GM12891 (cell line): ENCODE results near the gene ERVMER34-1. TPM values are rescaled to one million over a fixed set of nuclear protein-coding genes. Genes with fewer than 3 reads are reported as not detected.
A peak's percentile ranks its signal among the peaks of the same experiment; 100 is the strongest.

ENCODE experiments used
- DNase-seq: peaks from one replicate; pipeline ENCODE4 v3.0.0; 2011; ENCODE audit warnings: low spot score; ENCODE audit not compliant: insufficient read length
- FAIRE-seq: peaks from 2 replicates; lab custom pipeline; 2011; peaks lifted over from hg19 to GRCh38; lab: Jason Lieb, UNC
- PAX5 ChIP-seq: IDR thresholded peaks from 2 replicates; pipeline ENCODE4 v1.6.1; 2011; ENCODE audit warnings: low read length, moderate library complexity, mild to moderate bottlenecking; ENCODE audit not compliant: insufficient read depth, severe bottlenecking
- POLR2A ChIP-seq: IDR thresholded peaks from 2 replicates; pipeline ENCODE4 v1.6.1; 2011; ENCODE audit warnings: low read depth, low read length, control low read depth
- POLR2AphosphoS5 ChIP-seq: IDR thresholded peaks from 2 replicates; pipeline ENCODE4 v1.6.1; 2011; ENCODE audit warnings: low read depth, low read length, control low read depth
- POU2F2 ChIP-seq: IDR thresholded peaks from 2 replicates; pipeline ENCODE4 v1.6.1; 2011; ENCODE audit warnings: low read depth, mild to moderate bottlenecking, control low read depth, low read length, moderate library complexity
- SPI1 ChIP-seq: IDR thresholded peaks from 2 replicates; pipeline ENCODE4 v1.6.1; 2011; ENCODE audit warnings: low read depth, low read length, control low read depth
- TAF1 ChIP-seq: IDR thresholded peaks from 2 replicates; pipeline ENCODE4 v1.6.1; 2011; ENCODE audit warnings: low read depth, low read length, control low read depth
- polyA plus RNA-seq: library from polyadenylated mRNA; unstranded; fragments of >200 nt; gene quantifications from one replicate; pipeline ENCODE4 v1.2.1, GENCODE V29; 2012; ENCODE audit warnings: low read depth, missing spikeins, inconsistent platforms; ENCODE audit not compliant: missing spikeins

Gene ERVMER34-1, protein sequence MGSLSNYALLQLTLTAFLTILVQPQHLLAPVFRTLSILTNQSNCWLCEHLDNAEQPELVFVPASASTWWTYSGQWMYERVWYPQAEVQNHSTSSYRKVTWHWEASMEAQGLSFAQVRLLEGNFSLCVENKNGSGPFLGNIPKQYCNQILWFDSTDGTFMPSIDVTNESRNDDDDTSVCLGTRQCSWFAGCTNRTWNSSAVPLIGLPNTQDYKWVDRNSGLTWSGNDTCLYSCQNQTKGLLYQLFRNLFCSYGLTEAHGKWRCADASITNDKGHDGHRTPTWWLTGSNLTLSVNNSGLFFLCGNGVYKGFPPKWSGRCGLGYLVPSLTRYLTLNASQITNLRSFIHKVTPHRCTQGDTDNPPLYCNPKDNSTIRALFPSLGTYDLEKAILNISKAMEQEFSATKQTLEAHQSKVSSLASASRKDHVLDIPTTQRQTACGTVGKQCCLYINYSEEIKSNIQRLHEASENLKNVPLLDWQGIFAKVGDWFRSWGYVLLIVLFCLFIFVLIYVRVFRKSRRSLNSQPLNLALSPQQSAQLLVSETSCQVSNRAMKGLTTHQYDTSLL
- polyA plus RNA-seq: not detected

DNA sequence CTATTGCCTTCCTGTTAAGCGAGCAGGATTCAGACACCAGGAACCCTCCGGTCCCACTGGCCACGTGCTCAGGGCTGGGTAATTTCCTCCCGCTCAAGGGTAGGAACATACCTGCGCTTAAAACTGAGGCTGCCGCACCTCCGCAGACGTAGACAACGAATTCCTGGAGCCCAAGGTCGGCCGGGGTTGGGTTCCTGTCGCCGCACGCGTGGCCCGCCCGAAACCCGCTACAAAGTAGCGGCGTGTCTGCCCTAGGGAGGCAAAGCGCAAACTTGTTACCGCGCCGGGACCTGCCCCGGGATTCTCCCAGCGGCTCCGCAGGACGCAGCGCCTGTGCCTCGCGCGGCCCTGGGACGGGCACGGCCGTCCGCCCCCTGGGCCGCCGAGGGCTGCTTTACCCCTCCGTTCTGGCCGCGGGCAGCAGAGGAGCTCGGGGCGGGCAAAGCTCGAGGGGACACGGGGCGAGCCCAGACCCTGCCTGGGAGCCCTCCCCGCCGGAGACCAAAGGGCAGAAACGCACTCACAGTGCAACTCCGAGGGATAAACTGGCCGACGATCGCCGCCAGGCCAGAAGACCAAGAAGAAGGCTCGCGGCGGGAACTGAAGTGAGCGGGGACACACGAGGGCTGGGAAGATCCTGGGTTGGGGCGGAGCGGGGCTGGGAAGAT lies at the start of gene ERVMER34-1:
ERVMER34-1 (minus strand) TSS at position 607 of the 668 bp plus-strand sequence. CDS start 5,905 bp downstream, outside the sequence.
- DNase-seq (peak; percentile 17), FAIRE-seq (no peak)
- TF ChIP-seq PAX5: no peak

DNA sequence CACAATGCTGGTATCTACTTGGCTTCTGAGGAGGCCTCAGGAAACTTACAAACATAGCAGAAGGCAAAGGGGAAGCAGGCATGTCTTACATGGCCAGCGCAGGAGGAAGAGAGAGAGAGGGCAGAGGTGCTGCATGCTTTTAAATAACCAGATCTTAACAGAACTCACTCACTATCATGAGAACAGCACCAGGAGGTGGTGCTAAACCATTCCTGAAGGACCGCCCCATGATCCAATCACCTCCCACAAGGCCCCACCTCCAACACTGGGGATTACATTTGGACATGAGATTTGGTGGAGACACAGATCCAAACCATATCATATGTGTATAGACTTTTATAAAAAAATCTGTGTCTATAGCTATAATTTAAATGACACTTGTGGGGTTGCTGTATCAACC lies 48.6 kb upstream of the ERVMER34-1 start:
- DNase-seq: no peak
- FAIRE-seq: no peak
- no peak for TF ChIP-seq SPI1

- TF ChIP-seq PAX5 (no peak), POU2F2 (no peak), POLR2A (no peak), TAF1 (no peak), SPI1 (no peak), POLR2AphosphoS5 (no peak)
- no peak for DNase-seq
- no peak for FAIRE-seq
Measured at GRCh38 chr4:52795533-52795932, 44.3 kb upstream of the ERVMER34-1 start.

- TF ChIP-seq POLR2AphosphoS5: no peak
- TF ChIP-seq POU2F2: no peak
- no peak for TF ChIP-seq PAX5
- TF ChIP-seq SPI1: no peak
- TF ChIP-seq POLR2A: no peak
- TF ChIP-seq TAF1: no peak
- no peak for DNase-seq
- FAIRE-seq: no peak
Measured at GRCh38 chr4:52791936-52792335, 40.7 kb upstream of the ERVMER34-1 start.

DNA sequence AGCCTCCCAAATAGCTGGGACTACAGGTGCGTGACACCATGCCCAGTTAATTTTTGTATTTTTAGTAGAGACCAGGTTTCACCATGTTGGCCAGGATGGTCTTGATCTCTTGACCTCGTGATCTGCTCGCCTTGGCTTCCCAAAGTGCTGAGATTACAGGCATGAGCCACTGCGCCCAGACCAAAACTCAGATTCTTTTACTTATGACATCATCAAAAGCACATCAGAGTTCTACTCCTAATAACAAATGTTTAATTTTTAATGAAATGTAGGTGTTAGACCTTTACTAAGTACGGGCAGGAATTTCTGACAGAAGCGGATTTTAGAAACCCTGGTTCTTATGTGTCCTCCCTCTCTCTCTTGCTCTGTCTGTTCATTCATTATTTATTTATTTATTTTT lies 38.5 kb upstream of the ERVMER34-1 start:
- DNase-seq: no peak
- no peak for TF ChIP-seq SPI1
- TF ChIP-seq POU2F2: no peak
- no peak for TF ChIP-seq PAX5
- no peak for TF ChIP-seq POLR2AphosphoS5
- no peak for TF ChIP-seq TAF1
- no peak for TF ChIP-seq POLR2A
- no peak for FAIRE-seq

- TF ChIP-seq TAF1 (no peak), PAX5 (no peak), POU2F2 (no peak), POLR2AphosphoS5 (no peak), SPI1 (no peak), POLR2A (no peak)
- no peak for FAIRE-seq
- no peak for DNase-seq
Measured at GRCh38 chr4:52788806-52789205, 37.6 kb upstream of the ERVMER34-1 start.

DNA sequence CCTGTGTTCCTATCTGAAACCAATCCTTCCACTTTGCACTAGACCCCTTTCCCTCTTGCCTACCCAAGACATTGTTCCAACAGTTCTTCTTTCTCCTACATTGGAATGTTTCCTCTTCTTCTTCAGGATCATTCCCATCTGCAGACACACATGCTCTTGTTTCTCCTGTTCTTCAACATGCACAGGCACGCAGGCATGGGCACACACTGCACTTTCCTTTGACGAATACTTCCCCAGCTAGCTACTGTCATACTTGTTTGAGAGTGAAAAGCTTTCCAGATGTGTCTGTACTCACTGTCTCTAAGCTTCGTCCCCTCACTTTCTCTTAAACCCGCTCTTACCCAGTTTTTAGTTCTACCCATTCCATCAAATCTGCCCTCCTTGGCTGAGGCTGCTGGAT lies 31.8 kb upstream of the ERVMER34-1 start:
- no peak for FAIRE-seq
- no peak for DNase-seq
- TF ChIP-seq POU2F2 (no peak), POLR2AphosphoS5 (no peak), PAX5 (no peak), TAF1 (no peak), POLR2A (no peak), SPI1 (no peak)

DNA sequence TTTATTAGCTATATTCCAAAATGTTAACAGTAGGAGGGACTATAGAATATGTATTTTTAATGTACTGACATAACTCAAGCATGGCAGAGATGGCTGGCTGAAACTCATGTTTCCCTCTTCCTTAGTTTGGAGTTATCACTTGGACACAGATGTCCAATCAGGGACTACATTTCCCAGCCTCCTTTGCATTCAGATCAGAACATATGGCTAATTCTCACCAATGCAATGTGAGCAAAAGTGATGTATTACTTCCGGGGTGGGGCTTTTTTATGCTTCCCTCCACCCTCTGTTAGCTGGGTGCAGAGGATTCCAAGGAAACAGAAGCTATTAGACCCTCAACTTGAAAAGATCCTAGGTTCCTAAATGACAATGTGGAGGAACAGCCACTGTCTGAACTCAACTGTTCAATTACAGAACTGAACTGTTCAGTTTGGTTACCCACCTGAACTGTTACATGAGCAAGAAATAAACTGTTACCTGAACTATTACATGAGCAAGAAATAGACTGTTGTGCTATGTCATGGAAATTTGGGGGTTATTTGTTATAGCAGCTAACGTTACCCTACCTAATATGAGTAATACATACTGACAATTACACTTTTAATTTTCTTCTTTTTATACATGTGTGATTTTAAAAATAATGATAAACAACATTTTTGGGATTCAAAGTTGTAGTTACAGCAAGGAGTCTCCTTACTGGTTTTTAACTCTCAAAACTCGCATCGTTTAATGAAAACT lies 29.6 kb upstream of the ERVMER34-1 start:
- FAIRE-seq (peak; percentile 28), DNase-seq (no peak)
- no peak for TF ChIP-seq POLR2A
- TF ChIP-seq SPI1: no peak
- TF ChIP-seq TAF1: no peak

- no peak for TF ChIP-seq POLR2AphosphoS5
- no peak for TF ChIP-seq POLR2A
- no peak for TF ChIP-seq POU2F2
- FAIRE-seq (no peak), DNase-seq (no peak)
Measured at GRCh38 chr4:52780206-52780605, 29.0 kb upstream of the ERVMER34-1 start.

GRCh38 chr4:52760256-52760655 lies 9.0 kb upstream of the ERVMER34-1 start:
- DNase-seq (no peak), FAIRE-seq (no peak)
- TF ChIP-seq POLR2AphosphoS5: no peak
- TF ChIP-seq POLR2A: no peak
- TF ChIP-seq SPI1: no peak
- no peak for TF ChIP-seq PAX5
